ENCODE data around the gene RPS19BP1. TPM values are rescaled to one million over a fixed set of nuclear protein-coding genes. Genes with fewer than 3 reads are reported as not detected.
"Not testable (repeated sequence)": the region's sequence is repeated elsewhere in the genome, so short reads cannot be mapped to it uniquely, and the experiment has no call there.

Gene RPS19BP1
- total RNA-seq, 1 experiment from 2014 or later, result 48.3 TPM

DNA sequence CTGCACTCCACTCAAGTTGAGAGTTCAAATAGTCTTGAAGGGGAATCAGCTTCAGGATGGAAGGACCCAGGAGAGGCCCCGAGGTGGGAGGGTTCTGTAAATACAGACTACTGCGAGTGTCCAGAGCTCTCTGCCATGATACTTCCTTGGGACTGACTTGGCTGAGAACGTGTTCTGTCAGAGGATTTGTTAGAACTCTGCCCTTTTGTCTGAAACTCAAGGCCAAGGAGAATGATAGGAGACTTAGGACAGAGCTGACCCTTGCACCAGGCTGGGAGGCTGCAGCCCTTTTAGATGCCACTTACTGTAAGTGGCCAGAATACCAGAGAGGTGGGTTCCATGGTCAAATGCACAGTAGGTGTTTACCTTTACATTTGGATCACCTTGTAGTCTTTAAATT, 15.1 kb downstream of the RPS19BP1 start:
- Histone ChIP-seq H3K36me3 (peaks cover 50% of the 10 kb centered on the region), H3K9me3 (replicated peaks) (no peaks in the 10 kb centered on the region), H3K4me3 (no peak overlapping the region), H3K27me3 (no peaks in the 10 kb centered on the region), H3K27ac (no peak overlapping the region), H3K4me1 (peaks cover 8% of the 10 kb centered on the region; the same call in 1 of the 2 replicates)
- DNase-seq, result no peak

DNA sequence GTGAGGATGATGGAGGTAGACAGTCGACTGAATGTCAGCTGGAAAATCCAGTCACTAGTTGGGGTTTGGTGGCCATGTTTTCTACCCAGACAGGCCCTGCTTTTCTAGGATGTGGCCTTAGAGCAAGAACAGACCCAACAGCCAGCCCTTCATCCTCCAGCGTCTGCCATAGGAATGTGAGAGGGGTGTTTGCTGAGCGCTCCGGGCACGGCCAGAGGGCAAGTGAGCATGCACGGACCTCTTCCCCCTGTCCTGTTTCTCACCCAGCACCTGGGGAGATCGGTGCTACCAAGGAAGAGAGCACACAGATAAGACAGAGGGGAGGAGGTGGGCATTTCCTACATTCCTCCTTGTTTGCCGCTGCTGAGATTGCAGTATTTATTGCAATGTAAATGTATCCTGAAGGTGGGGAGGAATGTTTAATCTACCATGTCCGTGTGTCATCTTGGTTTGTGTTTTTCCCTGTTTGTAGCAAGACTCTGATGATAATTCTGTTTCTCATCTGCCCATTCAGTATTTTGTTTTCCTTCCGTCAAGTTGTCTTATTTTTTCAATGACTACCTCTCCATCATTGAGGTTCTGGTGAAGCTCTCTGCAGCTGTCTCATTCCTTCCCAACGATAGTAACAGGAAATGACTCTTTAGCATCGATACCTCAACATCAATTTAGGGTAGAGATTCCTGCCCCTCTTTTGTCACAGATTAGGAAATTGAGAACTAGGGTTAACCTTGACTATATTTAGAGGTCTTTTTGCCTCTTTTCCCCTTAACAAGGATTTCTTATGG, 17.1 kb downstream of the RPS19BP1 start:
- H3K9me3 ChIP-seq (replicated peaks), result no peaks in the 10 kb centered on the region
- H3K36me3 ChIP-seq, result peaks cover 41% of the 10 kb centered on the region
- no peak overlapping the region for H3K4me3 ChIP-seq
- no peak overlapping the region for H3K27ac ChIP-seq
- peaks cover 6% of the 10 kb centered on the region; the same call in 1 of the 2 replicates for H3K4me1 ChIP-seq
- no peak for DNase-seq
- H3K27me3 ChIP-seq, result no peaks in the 10 kb centered on the region

DNA sequence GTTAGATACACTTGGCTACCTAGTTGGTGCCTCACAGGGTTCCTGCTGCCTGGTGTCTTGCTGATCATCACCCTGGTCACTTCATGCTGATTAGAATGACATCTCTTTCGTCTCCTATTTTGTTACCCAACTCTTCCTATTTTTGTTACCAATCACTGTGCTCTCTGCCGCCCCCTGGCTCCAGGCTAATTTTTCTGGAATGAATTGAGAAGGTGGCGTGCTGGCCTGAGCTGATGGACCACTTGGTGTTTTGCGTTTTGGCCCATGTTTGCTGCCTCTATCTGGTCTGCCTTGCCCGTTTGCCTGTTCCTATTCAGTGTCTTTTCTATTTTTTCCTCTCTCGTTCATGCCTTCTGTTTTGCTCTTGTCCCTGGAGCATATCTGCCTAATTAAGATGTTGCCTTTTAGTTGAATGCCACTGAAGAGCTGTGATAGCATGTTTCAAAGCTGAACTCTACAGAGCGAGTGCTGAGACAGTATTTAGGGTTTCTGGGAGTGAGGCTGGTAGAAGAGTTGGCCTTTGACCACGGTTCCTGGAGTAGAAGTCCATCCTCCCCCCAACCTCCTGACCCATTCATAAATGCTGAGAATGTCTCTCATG, 18.1 kb downstream of the RPS19BP1 start:
- no peaks in the 10 kb centered on the region for H3K27me3 ChIP-seq
- H3K4me1 ChIP-seq, result peaks cover 6% of the 10 kb centered on the region; the same call in 1 of the 2 replicates
- peaks cover 47% of the 10 kb centered on the region for H3K36me3 ChIP-seq
- no peak overlapping the region for H3K4me3 ChIP-seq
- H3K9me3 ChIP-seq (replicated peaks), result no peaks in the 10 kb centered on the region
- no peak overlapping the region for H3K27ac ChIP-seq
- DNase-seq, result peak in 1 of 2 experiments; percentile 43

DNA sequence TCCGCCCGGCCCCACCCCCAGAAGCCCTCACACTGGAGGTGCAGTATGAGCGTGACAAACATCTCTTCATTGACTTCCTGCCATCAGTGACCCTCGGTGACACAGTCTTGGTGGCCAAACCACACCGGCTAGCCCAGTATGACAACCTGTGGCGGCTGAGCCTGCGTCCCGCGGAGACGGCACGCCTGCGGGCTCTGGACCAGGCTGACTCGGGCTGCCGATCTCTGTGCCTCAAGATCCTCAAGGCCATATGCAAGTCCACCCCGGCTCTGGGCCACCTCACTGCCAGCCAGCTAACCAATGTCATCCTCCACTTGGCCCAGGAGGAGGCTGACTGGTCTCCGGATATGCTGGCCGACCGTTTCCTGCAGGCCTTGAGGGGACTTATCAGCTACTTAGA, 18.8 kb downstream of the RPS19BP1 start:
- Histone ChIP-seq H3K36me3 (peaks cover 47% of the 10 kb centered on the region), H3K4me1 (peaks cover 4% of the 10 kb centered on the region; the same call in 1 of the 2 replicates), H3K9me3 (replicated peaks) (no peaks in the 10 kb centered on the region), H3K27me3 (no peaks in the 10 kb centered on the region), H3K4me3 (no peak overlapping the region), H3K27ac (no peak overlapping the region)
- no peak for DNase-seq

DNA sequence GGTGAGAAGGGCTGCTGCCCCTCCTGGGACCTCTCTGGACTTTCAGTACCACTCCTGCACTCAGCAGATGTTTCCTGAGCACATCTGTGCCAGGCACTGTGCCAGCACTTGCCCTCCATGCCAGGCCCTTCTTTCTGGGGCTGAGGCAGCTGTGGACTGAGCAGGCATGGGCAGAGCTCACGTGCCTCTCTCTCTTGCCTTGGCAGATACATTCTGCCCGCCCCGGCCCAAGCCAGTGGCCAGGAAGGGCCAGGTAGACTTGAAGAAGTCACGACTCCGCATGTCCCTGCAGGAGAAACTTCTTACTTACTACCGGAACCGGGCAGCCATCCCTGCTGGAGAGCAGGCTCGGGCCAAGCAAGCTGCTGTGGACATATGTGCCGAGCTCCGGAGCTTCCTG, 20.5 kb downstream of the RPS19BP1 start:
- Histone ChIP-seq H3K9me3 (replicated peaks) (no peaks in the 10 kb centered on the region), H3K27ac (no peak overlapping the region), H3K4me1 (no peaks in the 10 kb centered on the region), H3K36me3 (peaks cover 47% of the 10 kb centered on the region), H3K4me3 (no peak overlapping the region), H3K27me3 (no peaks in the 10 kb centered on the region)
- no peak for DNase-seq

DNA sequence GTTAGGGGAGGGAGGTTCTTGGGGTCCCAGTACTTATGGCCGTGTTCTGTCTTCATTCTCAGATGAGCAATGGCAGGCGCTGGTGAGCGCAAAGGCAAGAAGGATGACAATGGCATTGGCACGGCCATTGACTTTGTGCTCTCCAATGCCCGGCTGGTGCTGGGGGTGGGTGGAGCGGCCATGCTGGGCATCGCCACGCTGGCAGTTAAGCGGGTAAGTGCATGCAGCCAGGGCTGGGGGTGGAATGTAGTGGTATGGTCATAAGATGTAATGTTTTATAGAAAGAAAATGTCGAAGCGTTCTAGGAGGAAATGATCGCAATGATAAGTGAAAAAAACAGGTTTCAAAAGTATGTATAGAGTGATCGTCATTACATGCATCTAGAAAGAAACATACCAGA, 21.3 kb downstream of the RPS19BP1 start:
- H3K4me1 ChIP-seq, result no peaks in the 10 kb centered on the region
- no peaks in the 10 kb centered on the region for H3K9me3 ChIP-seq (replicated peaks)
- H3K27me3 ChIP-seq, result no peaks in the 10 kb centered on the region
- no peak overlapping the region for H3K4me3 ChIP-seq
- H3K27ac ChIP-seq, result no peak overlapping the region
- peaks cover 46% of the 10 kb centered on the region for H3K36me3 ChIP-seq
- DNase-seq, result no peak

DNA sequence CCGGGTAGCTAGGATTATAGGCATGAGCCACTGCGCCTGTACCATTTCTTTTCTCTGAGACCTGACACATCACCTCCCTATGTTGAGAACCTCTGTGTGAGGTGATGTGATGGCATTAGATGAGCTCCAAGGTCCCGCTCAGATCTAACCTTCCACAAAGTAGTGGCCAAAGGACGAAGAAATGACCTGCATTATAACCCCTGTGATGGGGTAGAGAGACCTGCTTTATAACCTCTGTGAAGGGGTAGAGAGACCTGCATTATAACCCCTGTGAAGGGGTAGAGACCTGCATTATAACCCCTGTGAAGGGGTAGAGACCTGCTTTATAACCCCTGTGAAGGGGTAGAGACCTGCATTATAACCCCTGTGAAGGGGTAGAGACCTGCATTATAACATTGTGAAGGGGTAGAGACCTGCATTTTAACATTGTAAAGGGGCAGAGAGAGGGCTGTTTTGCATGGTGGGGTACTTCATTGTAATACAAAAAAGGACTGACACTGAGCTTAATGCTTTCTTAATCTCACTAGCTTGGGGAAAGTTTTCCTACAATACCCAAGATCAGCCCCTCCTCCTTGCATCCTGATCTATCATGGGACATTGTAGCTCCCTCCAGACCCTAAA, 21.9 kb downstream of the RPS19BP1 start:
- H3K4me3 ChIP-seq, result no peak overlapping the region
- DNase-seq, result no peak
- no peak overlapping the region for H3K27ac ChIP-seq
- peaks cover 48% of the 10 kb centered on the region for H3K36me3 ChIP-seq
- H3K4me1 ChIP-seq, result no peaks in the 10 kb centered on the region
- no peaks in the 10 kb centered on the region for H3K27me3 ChIP-seq
- H3K9me3 ChIP-seq (replicated peaks), result no peaks in the 10 kb centered on the region

DNA sequence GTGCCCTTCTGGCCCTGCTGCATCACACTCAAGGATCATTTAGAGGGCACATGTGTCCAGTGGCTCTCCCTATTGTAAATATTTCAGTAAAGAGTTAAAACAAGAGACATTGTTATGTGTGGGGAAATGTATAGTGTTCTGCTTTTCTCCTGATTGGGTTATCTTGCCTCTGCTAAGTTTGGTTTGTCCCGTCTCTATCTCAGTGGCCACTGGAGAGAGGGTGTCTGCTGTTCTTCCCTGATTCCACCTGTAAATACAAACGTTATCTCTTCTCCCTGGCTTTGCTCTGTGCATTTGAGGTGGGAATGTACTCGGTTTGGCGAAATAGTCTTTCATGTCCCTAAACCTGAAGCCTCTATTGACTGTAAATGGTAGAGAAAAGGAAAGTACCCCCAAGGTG, 24.2 kb downstream of the RPS19BP1 start:
- Histone ChIP-seq H3K36me3 (peaks cover 43% of the 10 kb centered on the region), H3K9me3 (replicated peaks) (no peaks in the 10 kb centered on the region), H3K4me1 (no peaks in the 10 kb centered on the region), H3K27ac (no peak overlapping the region), H3K4me3 (no peak overlapping the region), H3K27me3 (no peaks in the 10 kb centered on the region)
- DNase-seq, result no peak

DNA sequence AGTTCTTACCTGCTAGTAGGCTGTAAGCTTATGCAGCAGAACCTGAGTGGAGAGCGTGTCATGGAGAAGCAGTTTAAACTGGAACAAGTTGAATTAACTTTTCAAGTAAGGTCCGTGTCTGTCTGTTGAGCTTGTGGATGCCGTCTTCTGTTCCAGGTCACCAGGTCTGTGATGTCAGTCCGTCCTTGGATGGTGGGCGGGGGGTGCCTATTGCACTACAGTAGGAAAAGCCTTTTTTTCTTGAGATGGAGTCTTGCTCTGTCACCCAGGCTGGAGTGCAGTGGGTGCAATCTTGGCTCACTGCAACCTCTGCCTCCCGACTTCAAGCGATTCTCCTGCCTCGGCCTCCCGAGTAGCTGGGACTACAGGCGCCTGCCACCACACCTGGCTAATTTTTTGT, 25.5 kb downstream of the RPS19BP1 start:
- H3K27me3 ChIP-seq; H3K4me3 ChIP-seq; H3K9me3 ChIP-seq (replicated peaks); H3K27ac ChIP-seq; H3K4me1 ChIP-seq; DNase-seq: not testable (repeated sequence)
- peaks cover 42% of the 10 kb centered on the region for H3K36me3 ChIP-seq

DNA sequence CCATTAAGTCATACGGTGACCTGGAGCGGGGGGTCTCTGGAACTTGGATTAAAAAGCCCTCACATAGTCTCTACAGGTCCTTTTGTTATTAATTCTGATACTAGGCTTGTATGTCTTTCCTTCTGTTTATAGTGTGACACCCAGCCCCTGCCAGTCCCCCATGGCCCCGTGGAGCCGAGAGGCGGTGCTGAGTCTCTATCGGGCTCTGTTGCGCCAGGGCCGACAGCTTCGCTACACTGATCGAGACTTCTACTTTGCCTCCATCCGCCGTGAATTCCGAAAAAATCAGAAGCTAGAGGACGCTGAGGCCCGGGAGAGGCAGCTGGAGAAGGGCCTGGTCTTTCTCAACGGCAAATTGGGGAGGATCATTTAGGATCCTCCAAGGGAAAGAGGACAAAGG, 28.5 kb downstream of the RPS19BP1 start:
- H3K36me3 ChIP-seq, result peaks cover 26% of the 10 kb centered on the region
- no peaks in the 10 kb centered on the region for H3K27me3 ChIP-seq
- H3K27ac ChIP-seq, result no peak overlapping the region
- H3K4me3 ChIP-seq, result no peak overlapping the region
- DNase-seq, result no peak
- H3K4me1 ChIP-seq, result peaks cover 8% of the 10 kb centered on the region; the same call in 1 of the 2 replicates
- H3K9me3 ChIP-seq (replicated peaks), result no peaks in the 10 kb centered on the region

DNA sequence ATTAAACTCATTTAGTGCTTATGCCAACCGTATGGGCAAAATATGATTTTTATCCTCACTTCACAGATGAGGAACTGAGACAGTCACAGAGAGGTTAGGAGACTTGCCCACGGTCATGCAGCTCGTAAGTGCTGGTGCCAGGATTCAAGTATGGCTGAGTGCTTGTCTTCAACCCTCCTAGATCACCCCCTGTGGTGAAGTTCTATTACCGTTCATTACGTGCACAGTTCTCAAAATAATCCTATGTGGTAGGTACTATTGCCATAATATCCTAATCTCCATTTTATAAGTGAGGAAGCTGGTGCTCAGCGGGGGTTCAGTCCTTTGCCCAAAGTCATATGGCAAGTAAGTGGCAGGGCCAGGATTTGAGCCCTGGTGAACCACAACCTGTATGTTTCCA, 28.9 kb downstream of the RPS19BP1 start:
- H3K27me3 ChIP-seq, result no peaks in the 10 kb centered on the region
- peaks cover 26% of the 10 kb centered on the region for H3K36me3 ChIP-seq
- H3K9me3 ChIP-seq (replicated peaks), result no peaks in the 10 kb centered on the region
- H3K4me3 ChIP-seq, result no peak overlapping the region
- no peak overlapping the region for H3K27ac ChIP-seq
- peaks cover 8% of the 10 kb centered on the region; the same call in 1 of the 2 replicates for H3K4me1 ChIP-seq
- no peak for DNase-seq

DNA sequence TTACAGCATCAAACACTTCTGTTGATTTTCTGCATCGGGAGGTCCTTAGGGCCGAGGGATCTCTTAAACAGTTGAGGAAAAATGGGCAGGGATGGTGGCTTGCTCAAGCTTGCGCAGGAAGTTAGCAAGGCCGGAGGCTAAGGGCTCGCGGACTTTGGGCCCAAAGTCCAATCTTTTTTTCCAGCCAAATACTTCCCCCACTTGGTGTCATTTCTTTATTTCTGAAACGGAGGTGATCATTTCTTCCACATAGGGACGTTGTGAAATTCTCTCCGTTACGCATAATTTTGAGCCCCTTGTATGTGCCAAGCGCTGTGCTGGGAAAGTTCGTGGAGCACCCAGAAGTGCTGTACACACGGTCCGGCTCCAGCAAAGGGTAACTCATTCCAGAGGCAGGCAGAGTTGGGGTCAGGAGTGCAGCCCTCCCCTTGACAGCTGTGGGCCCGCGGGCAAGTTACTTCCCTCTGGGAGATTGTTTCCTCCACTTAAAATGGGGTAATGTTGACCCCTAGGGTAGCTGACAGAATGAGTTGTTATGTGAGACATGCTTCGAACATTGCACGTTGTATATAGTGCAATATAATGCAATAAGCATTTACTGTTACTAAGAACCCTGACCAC, 29.6 kb downstream of the RPS19BP1 start:
- peak; percentile 55 to 57 for DNase-seq
- Histone ChIP-seq H3K27me3 (no peaks in the 10 kb centered on the region), H3K9me3 (replicated peaks) (no peaks in the 10 kb centered on the region), H3K36me3 (peaks cover 26% of the 10 kb centered on the region), H3K4me3 (peak overlapping the region; percentile 87), H3K4me1 (peaks cover 8% of the 10 kb centered on the region; the same call in 1 of the 2 replicates), H3K27ac (peak overlapping the region; percentile 57)

DNA sequence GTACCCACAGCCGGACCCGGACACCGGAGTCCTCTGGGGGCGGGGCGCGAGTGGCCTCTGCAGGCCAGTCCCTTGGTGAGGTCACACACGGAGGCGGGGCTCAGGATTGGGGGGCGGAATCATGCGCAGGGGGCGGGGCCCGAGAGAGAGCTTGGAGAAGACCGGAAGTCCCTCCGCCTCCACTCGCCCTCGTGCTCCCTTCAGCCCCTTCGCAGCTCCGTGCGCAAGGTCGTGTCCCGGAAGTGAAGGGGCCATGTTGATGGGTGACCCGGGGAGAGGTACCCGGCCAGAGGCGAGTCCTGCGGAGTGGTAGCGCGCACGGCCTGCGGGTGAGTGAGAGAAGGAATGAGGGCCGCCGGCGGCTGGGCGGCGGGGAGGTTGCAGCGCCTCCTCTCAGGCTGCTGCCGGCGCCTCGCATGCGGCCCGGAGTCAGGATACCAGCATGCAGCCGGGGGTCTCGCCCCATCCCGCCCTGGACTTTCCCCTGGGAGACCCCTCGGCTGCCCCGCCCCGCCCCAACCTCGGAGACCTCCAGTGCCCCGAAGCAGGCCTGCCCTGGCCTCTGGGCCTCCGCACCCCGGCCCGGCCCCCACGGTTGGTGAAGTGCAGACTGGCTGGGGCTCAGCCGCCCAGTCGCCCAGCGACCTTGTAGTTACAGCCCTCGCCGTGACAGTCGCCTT, 30.3 kb downstream of the RPS19BP1 start, which contains the start of gene MIEF1:
TSS of gene MIEF1 (plus strand) at position 182 of the 680 bp plus-strand sequence. CDS start 9,005 bp downstream, outside the sequence.
- Histone ChIP-seq H3K4me1 (peaks cover 8% of the 10 kb centered on the region; the same call in 1 of the 2 replicates), H3K27ac (peak within 1 kb of the TSS; percentile 57), H3K27me3 (no peaks in the 10 kb centered on the region), H3K9me3 (replicated peaks) (no peaks in the 10 kb centered on the region), H3K36me3 (peaks cover 26% of the 10 kb centered on the region), H3K4me3 (peak within 1 kb of the TSS; percentile 87)
- peak; percentile 96 for DNase-seq

DNA sequence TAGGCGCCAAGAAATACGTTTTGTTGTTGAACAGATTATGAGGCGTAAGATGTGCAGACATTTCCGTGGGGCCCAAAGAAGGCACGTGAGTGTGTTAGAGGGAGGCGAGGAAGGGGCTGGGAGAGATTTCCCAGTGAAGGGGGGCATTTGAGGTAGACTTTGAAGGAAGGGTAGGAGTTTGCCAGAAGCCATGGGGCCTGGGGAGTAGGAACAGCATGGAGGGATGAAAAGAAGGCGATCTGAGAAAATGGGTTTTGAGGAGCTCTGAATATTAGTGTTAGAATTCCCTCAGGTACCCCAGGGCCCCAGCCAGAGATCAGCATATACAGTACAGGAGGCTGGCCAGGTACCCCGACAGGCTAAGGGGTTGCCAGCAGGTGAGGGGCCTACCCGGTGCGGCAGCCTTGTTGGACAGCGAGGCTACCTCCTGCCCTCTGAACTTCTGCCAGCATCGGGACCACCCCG, 30.9 kb downstream of the RPS19BP1 start:
- H3K4me1 ChIP-seq, result peaks cover 8% of the 10 kb centered on the region; the same call in 1 of the 2 replicates
- peaks cover 26% of the 10 kb centered on the region for H3K36me3 ChIP-seq
- H3K27me3 ChIP-seq, result no peaks in the 10 kb centered on the region
- no peak for DNase-seq
- no peak overlapping the region; the same call in 1 of the 2 replicates for H3K27ac ChIP-seq
- peak overlapping the region; percentile 87 for H3K4me3 ChIP-seq
- H3K9me3 ChIP-seq (replicated peaks), result no peaks in the 10 kb centered on the region
